ENCODE measurements around the gene IGSF22.

- TF ChIP-seq EZH2 (IDR thresholded peaks at IDR 0.05; ENCODE audit: low read length): no peak
- TF ChIP-seq, protein P1, sequence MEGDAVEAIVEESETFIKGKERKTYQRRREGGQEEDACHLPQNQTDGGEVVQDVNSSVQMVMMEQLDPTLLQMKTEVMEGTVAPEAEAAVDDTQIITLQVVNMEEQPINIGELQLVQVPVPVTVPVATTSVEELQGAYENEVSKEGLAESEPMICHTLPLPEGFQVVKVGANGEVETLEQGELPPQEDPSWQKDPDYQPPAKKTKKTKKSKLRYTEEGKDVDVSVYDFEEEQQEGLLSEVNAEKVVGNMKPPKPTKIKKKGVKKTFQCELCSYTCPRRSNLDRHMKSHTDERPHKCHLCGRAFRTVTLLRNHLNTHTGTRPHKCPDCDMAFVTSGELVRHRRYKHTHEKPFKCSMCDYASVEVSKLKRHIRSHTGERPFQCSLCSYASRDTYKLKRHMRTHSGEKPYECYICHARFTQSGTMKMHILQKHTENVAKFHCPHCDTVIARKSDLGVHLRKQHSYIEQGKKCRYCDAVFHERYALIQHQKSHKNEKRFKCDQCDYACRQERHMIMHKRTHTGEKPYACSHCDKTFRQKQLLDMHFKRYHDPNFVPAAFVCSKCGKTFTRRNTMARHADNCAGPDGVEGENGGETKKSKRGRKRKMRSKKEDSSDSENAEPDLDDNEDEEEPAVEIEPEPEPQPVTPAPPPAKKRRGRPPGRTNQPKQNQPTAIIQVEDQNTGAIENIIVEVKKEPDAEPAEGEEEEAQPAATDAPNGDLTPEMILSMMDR (optimal IDR thresholded peaks at IDR 0.05 in 1 of 3, IDR thresholded peaks at IDR 0.05 in 1 of 3, conservative IDR thresholded peaks at IDR 0.05 in 1 of 3; ENCODE audit: extremely low read depth in 1 of 3, insufficient read depth in 2 of 3, low read length in 3 of 3): no peak
Observed at GRCh38 chr11:18773681-18774080, 47.7 kb upstream of the IGSF22 start.
